Activated naive CD8-positive, alpha-beta T cell treated with anti-CD3 and anti-CD28 coated beads for 36 hours (primary cell): ENCODE measurements around the gene GREM2. TPM values are rescaled to one million over a fixed set of nuclear protein-coding genes. Genes with fewer than 3 reads are reported as not detected.

Experiments
- DNase-seq: peaks from one replicate; pipeline ENCODE4 v3.0.0; 2021
- H3K27ac Mint-ChIP-seq: one replicate; pipeline ENCODE4 v1.8.0; 2022; ENCODE audit warnings: mild to moderate bottlenecking, moderate library complexity, mixed read lengths
- H3K27me3 Mint-ChIP-seq: one replicate; pipeline ENCODE4 v1.8.0; 2022; ENCODE audit warnings: mild to moderate bottlenecking, mixed read lengths
- H3K36me3 Mint-ChIP-seq: one replicate; pipeline ENCODE4 v1.8.0; 2021; ENCODE audit warnings: mild to moderate bottlenecking, mixed read lengths
- H3K4me1 Mint-ChIP-seq: one replicate; pipeline ENCODE4 v1.8.0; 2021; ENCODE audit warnings: mixed read lengths
- H3K4me3 Mint-ChIP-seq: one replicate; pipeline ENCODE4 v1.8.0; 2022; ENCODE audit warnings: mild to moderate bottlenecking, moderate library complexity, mixed read lengths
- H3K9me3 Mint-ChIP-seq: one replicate; pipeline ENCODE4 v1.8.0; 2022; ENCODE audit warnings: mixed read lengths
- total RNA-seq, 2 experiments: library from RNA; stranded (reverse); gene quantifications; one replicate each; pipeline ENCODE4 v1.2.3, GENCODE V29; 2021

GREM2 gene
- total RNA-seq, 2 experiments from 2014 or later = not detected

DNA sequence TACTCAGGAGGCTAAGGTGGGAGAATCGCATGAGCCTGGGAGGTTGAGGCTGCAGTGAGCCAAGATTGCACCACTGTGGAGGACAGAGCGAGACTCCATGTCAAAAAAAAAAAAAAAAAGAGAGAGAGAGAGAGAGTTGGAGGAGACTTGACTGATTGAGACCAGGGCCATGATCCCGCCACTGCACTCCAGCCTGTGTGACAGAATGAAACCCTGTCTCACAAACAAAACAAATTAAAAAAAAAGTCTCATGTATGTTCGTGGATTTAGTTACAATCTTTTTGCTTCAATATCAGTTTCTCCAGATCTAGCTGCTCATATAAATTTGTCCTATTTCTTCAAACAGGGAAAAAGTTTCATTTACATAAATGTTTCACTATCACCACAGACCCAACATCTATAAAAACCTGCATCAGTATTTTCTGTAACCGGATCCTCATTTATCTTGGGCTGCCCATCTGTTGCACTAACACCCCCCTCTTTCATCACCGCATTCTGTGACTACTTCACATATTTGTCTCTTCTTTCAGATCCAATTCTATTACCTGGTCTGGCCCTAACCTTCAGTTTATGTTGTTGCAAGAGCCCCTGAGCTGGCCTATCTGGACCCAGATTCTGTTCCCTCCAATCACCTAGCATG, 127.0 kb downstream of the GREM2 start:
- peaks cover 2% of the 10 kb centered on the region for H3K9me3 Mint-ChIP-seq
- no peak for DNase-seq
- H3K27ac Mint-ChIP-seq = no peak overlapping the region
- H3K27me3 Mint-ChIP-seq = no peaks in the 10 kb centered on the region
- H3K4me1 Mint-ChIP-seq = no peaks in the 10 kb centered on the region
- no peak overlapping the region for H3K4me3 Mint-ChIP-seq
- H3K36me3 Mint-ChIP-seq = no peaks in the 10 kb centered on the region

DNA sequence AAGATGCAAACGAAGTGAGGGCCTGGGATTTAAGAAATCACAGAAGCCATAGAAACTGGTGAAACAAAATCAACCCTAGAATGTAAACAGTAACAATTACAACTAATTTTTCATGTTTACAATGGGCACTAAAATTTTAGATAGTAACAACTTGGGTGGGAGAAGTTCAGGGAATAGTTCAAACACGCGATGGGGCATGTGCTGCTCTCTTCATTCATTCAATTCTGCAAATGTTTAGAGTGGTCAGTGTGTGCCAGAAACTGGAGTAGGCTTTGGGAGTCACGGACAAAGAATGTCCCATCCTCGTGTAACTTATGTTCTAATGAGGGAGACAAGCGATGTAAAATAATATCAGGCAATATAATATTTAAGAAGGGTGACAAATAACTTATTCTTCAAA, 133.4 kb downstream of the GREM2 start:
- H3K4me3 Mint-ChIP-seq = no peak overlapping the region
- no peaks in the 10 kb centered on the region for H3K36me3 Mint-ChIP-seq
- H3K27me3 Mint-ChIP-seq = no peaks in the 10 kb centered on the region
- H3K4me1 Mint-ChIP-seq = no peaks in the 10 kb centered on the region
- H3K27ac Mint-ChIP-seq = no peak overlapping the region
- H3K9me3 Mint-ChIP-seq = no peaks in the 10 kb centered on the region
- DNase-seq = no peak

DNA sequence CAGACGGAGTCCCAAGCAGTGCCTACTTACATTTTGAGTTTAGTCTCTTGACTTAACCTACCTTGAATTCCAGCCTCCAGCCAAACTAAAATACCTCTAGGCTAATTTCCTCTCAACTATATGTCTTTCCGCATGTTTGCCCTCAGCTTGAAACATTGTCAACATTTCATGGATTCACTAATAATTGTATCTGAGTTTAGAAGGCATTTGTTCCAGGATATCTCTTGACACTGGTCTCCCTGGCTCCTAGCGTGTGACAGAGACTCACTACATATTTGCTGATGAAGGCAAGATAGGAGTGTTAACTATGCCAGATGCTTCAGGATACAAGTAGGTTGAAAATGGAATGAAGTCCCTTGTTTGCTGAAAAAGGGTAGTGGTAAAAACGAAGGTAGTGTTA, 136.1 kb downstream of the GREM2 start:
- Mint-ChIP-seq H3K9me3 (no peaks in the 10 kb centered on the region), H3K36me3 (no peaks in the 10 kb centered on the region), H3K27me3 (peaks cover 3% of the 10 kb centered on the region), H3K27ac (no peak overlapping the region), H3K4me1 (no peaks in the 10 kb centered on the region), H3K4me3 (no peak overlapping the region)
- DNase-seq = no peak

DNA sequence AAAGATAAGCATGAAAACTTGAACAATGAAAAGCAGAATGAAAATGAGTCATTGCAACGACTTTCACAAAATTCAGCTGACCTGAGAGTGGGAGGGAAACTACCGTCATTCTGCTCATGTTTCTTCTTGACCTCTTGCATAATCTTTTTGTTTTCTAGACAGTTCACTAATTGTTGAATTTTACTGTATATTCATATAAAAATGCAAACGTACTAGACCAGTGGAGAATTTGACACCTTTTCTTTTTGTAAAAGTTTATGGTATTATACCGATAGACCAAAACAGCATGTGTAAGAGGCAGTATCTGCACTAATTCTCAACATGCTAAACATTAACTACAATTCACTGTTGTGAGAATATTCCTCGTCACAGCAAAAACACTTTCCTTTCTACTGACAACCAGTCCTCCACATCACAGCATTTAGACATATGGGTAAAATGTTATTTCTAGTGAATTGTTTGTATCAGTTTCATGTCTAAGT, 137.8 kb downstream of the GREM2 start:
- Mint-ChIP-seq H3K27me3 (peaks cover 5% of the 10 kb centered on the region), H3K36me3 (no peaks in the 10 kb centered on the region), H3K4me1 (no peaks in the 10 kb centered on the region), H3K9me3 (no peaks in the 10 kb centered on the region), H3K4me3 (no peak overlapping the region), H3K27ac (no peak overlapping the region)
- DNase-seq = no peak

DNA sequence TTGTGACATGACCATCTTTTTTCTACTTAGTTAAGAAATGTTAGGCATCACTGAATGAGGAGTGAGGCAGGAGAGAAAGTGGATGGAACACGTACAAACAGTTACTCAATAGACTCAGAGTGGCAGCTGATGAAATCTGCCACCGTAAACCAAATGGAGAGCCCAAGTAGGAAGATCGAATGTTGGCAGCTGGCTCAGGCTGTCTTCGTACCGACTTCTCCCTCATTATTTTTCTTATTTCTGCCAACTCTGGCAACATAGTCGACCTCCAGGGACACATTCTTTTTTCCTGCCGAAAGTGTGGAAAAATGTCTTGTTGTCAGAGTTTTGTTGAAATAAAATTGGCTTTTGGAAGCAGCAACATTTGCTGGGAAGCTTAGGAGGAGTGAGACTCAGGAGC, 143.3 kb downstream of the GREM2 start:
- Mint-ChIP-seq H3K27me3 (peaks cover 5% of the 10 kb centered on the region), H3K9me3 (no peaks in the 10 kb centered on the region), H3K4me1 (no peaks in the 10 kb centered on the region), H3K4me3 (no peak overlapping the region), H3K36me3 (no peaks in the 10 kb centered on the region), H3K27ac (no peak overlapping the region)
- DNase-seq = no peak

DNA sequence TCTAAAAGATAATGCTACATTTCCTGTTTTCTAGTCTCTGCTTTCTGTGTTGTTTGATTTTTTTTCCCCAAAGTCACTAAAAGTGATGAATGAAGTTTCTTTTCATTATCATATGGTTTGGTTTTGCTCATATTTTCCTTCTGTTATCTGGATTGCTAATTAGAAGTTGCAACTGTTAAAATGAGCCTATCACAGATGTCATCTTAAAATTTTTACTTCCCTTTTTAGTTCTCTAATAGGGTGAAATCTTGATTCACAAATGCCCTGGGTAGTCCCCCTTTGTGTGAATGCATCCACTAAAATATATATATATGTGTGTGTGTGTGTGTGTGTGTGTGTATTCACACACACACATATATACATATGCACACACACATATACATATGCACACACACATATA, 144.1 kb downstream of the GREM2 start:
- Mint-ChIP-seq H3K27me3 (peaks cover 5% of the 10 kb centered on the region), H3K4me3 (no peak overlapping the region), H3K4me1 (no peaks in the 10 kb centered on the region), H3K9me3 (no peaks in the 10 kb centered on the region), H3K27ac (no peak overlapping the region), H3K36me3 (no peaks in the 10 kb centered on the region)
- no peak for DNase-seq

DNA sequence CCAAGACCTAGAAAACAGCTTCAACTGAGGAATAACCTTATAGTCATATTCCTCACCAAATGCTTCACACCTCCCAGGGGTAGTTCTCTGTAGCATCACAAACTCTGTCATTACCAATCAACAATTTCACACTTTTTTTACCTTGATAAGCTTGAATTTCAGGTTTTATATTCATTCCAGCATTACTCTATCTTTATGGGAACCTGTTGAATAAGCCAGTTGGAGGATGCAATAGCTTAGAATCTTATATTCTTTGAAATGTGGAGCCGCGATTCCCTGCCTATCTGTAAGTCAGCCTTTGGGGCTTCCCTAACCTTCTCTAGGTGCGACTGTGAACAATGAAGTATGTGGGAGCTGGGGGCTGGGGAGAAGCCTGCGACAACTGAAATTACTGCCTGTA, 145.4 kb downstream of the GREM2 start:
- peaks cover 3% of the 10 kb centered on the region for H3K27me3 Mint-ChIP-seq
- H3K36me3 Mint-ChIP-seq = no peaks in the 10 kb centered on the region
- no peaks in the 10 kb centered on the region for H3K9me3 Mint-ChIP-seq
- H3K4me3 Mint-ChIP-seq = no peak overlapping the region
- H3K27ac Mint-ChIP-seq = no peak overlapping the region
- DNase-seq = no peak
- no peaks in the 10 kb centered on the region for H3K4me1 Mint-ChIP-seq

DNA sequence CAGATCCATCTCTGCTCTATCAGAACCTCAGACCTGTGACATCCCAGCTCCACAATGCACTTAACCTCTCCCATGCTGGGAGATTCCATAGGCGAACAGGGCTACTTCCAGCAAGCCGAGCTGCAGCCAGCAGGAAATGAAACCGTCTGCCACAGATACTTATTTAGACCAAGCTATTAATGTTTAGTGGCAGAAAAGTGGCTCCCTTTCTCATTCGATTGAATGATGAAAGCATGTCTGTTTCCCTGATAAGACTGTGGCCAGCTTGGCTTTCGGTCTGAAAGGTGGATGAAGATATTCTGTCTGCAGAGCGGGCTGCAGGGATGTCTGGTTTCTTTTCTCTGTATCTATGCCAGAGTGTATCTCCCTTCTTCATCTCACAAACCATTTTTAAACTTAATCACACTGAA, 146.4 kb downstream of the GREM2 start:
- Mint-ChIP-seq H3K4me1 (no peaks in the 10 kb centered on the region), H3K27me3 (peaks cover 3% of the 10 kb centered on the region), H3K9me3 (no peaks in the 10 kb centered on the region), H3K4me3 (no peak overlapping the region), H3K36me3 (no peaks in the 10 kb centered on the region), H3K27ac (no peak overlapping the region)
- DNase-seq = no peak

DNA sequence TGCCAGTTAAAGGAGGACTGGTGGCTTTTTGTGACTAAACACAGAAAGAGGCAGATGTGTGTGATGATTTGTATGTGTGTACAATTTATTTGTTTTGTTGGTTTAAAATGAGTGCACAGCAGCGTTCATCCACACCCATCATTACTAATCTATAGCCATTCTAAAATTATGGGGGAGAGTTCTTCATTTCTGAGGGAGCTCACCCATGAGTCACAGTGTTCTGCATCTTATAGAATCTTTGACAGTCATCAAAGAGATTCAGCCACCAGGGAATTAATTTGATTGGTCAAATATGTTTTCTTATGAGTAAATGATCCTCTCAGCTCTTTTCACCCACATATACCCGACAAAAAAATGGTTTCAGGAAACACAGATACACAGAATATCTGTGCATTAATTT, 147.9 kb downstream of the GREM2 start:
- DNase-seq = no peak
- Mint-ChIP-seq H3K36me3 (no peaks in the 10 kb centered on the region), H3K27ac (no peak overlapping the region), H3K4me1 (no peaks in the 10 kb centered on the region), H3K27me3 (no peaks in the 10 kb centered on the region), H3K9me3 (no peaks in the 10 kb centered on the region), H3K4me3 (no peak overlapping the region)

DNA sequence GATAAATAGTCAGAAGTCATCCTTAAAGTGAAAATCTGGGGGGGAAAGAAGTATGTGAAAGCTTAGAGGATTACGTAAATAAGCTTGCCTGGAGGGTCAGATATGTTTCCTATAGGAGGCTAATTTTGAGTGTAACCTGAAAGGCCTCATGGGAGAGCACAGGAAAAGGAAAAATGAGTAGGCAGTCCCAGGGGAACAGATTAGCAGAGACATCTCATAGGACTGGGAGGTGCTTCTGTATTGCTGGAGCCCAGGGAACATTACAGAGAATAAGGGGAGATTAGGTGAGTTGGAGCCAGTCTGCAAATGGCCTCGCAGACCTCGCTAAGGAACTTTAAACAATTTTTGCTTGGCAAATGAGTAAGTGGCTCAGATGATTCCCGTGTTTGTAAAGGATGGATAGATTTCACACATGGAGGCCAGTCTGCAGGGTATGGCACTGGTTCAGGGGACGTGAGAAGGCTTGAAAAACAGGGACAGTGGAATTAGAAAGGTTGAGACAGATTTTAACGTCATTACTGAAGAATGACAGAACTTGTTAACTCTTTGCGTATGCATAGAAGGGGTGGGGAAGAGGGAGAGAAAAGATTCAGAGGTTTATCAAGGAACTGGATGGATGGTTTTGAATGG, 149.1 kb downstream of the GREM2 start:
- Mint-ChIP-seq H3K4me3 (no peak overlapping the region), H3K36me3 (no peaks in the 10 kb centered on the region), H3K9me3 (no peaks in the 10 kb centered on the region), H3K4me1 (no peaks in the 10 kb centered on the region), H3K27me3 (no peaks in the 10 kb centered on the region), H3K27ac (no peak overlapping the region)
- DNase-seq = no peak

DNA sequence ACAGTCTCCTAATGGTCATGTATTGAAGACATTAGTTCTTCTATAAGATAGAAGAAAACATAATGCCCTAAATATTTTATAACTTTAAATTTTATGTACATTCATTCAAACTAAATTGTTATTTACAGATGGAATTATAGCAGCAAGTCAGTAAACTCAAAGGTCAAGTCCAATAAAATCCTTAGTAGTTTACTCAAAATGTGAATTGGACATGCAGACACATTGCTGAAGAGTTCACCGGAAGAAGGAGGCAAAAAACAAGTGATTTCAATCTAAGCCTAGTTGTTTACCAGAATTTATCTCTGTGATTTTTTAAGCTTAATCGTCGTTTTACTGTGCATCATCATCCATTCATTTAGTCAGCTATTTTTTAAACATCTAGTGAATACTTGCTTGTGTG, 149.7 kb downstream of the GREM2 start:
- H3K27ac Mint-ChIP-seq = no peak overlapping the region
- no peaks in the 10 kb centered on the region for H3K36me3 Mint-ChIP-seq

DNA sequence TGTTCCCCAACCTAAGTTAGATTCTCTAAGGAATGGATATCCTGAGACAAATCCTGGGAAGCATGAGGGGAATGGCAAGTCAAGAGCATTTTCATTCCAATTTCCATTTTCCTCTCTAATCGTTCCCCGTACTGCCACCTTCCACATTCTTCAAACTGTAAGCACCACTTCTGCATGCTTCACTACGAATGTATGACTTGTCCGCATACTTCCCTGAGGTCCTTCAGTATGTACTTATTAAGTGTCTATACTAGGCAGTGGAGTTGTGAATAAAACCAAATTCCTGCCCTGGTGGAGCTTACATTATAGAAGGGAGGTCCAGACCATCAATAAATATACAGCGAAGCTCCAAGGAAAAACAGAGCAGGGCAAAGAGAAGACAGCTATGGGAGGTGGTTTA, 154.8 kb downstream of the GREM2 start:
- Mint-ChIP-seq H3K27me3 (no peaks in the 10 kb centered on the region), H3K9me3 (no peaks in the 10 kb centered on the region), H3K4me3 (no peak overlapping the region), H3K27ac (no peak overlapping the region), H3K36me3 (no peaks in the 10 kb centered on the region), H3K4me1 (no peaks in the 10 kb centered on the region)
- no peak for DNase-seq

More for the DNA sequence above, 149.7 kb downstream of the GREM2 start:
- no peak for DNase-seq
- Mint-ChIP-seq H3K9me3 (no peaks in the 10 kb centered on the region), H3K4me3 (no peak overlapping the region), H3K27me3 (no peaks in the 10 kb centered on the region), H3K4me1 (no peaks in the 10 kb centered on the region)

DNA sequence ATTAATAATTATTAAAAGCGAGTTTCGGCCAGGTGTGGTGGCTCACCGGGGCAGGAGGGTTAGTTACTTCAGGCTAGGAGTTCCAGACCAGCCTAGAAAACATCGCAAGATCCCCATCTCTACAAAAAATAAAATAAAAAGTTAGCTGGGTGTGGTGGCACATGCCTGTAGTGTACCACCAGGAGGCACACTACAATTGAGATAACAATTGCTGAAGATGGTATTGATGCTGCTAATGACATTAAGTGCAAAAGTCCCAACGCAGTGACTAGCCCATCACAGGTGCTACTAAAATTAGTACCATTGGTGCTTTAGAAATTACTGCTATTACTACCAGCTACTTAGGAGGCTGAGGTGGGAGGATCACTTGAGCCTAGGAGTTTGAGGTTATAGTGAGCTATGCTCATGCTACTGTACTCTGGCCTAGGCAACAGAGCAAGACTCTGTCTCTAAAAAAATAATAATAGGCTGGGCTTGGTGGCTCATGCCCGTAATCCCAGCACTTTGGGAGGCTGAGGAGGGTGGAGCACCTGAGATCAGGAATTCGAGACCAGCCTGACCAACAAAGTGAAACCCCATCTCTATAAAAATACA, 156.6 kb downstream of the GREM2 start:
- Mint-ChIP-seq H3K4me3 (no peak overlapping the region), H3K9me3 (no peaks in the 10 kb centered on the region), H3K27me3 (no peaks in the 10 kb centered on the region), H3K27ac (no peak overlapping the region), H3K36me3 (no peaks in the 10 kb centered on the region), H3K4me1 (no peaks in the 10 kb centered on the region)
- DNase-seq = no peak

DNA sequence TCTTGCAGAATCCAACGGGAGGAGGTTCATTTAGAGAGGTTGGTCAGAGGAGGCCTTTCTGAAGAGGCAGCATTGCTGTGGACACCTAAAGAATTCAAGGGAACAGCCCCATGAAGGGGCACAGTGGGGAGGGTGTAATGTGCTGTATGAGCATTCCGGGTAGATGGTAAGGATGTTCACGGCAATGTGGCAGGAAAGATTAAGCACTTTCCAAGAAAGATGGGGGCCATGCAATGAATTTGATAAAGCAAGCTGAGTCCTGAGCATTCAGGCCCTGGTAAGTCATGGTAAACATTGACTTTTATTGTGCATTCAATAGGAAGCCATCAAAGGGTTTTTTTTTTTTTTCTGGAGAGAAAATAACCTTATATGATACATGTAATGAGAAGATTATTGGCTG, 166.6 kb downstream of the GREM2 start:
- Mint-ChIP-seq H3K27me3 (no peaks in the 10 kb centered on the region), H3K36me3 (no peaks in the 10 kb centered on the region), H3K4me3 (no peak overlapping the region), H3K27ac (no peak overlapping the region), H3K9me3 (no peaks in the 10 kb centered on the region), H3K4me1 (no peaks in the 10 kb centered on the region)
- no peak for DNase-seq

DNA sequence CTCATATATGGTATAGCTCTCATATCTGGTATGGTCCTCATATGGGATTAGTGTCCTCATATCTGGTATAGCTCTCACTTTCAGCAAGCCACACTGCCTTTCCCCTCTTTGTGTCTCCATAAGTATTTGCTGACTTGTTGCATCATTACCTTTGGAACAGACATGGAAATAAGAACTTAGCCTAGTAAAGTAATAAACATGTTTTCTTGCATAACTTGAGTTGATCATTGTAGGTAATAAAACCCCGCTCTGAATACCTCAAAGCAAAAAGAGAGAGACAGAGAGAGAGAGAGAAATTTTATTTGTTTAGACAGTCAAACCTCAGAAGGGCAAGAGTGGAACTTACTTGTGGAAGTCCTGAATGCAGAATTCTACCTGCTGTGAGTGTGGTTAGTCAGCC, 170.3 kb downstream of the GREM2 start:
- no peak for DNase-seq
- Mint-ChIP-seq H3K36me3 (no peaks in the 10 kb centered on the region), H3K27ac (no peak overlapping the region), H3K4me3 (no peak overlapping the region), H3K9me3 (no peaks in the 10 kb centered on the region), H3K4me1 (no peaks in the 10 kb centered on the region), H3K27me3 (no peaks in the 10 kb centered on the region)
